Activated T-helper 1 cell treated with anti-CD3 and anti-CD28 coated beads, Interleukin-2, amount 50 U/mL, for 16 hours (primary cell): ENCODE results near the gene VEPH1.

Experiments
- DNase-seq, 2 donors: peaks; one replicate each; pipeline ENCODE4 v3.0.0-alpha.2; 2020; ENCODE audit warnings: low read depth in 1 of 2, low spot score in 1 of 2

Gene VEPH1

GRCh38 chr3:157429708-157430107 is 73.5 kb downstream of the VEPH1 start:
- DNase-seq, result no peak

GRCh38 chr3:157428853-157429252 is 74.4 kb downstream of the VEPH1 start:
- no peak for DNase-seq

- no peak for DNase-seq
Measured at GRCh38 chr3:157427901-157428300, 75.3 kb downstream of the VEPH1 start.

GRCh38 chr3:157423337-157423736 is 79.9 kb downstream of the VEPH1 start:
- DNase-seq, result no peak

GRCh38 chr3:157420606-157421130 is 82.5 kb downstream of the VEPH1 start:
- DNase-seq, result no peak

- no peak for DNase-seq
Measured at GRCh38 chr3:157418104-157418503, 85.1 kb downstream of the VEPH1 start.

- DNase-seq, result no peak
Measured at GRCh38 chr3:157417247-157417646, 86.0 kb downstream of the VEPH1 start.

- DNase-seq, result no peak
Measured at GRCh38 chr3:157416347-157417087, 86.7 kb downstream of the VEPH1 start.

- DNase-seq, result no peak
Measured at GRCh38 chr3:157414861-157415260, 88.4 kb downstream of the VEPH1 start.

- no peak for DNase-seq
Measured at GRCh38 chr3:157412323-157412855, 90.8 kb downstream of the VEPH1 start.

GRCh38 chr3:157410945-157411344 is 92.3 kb downstream of the VEPH1 start:
- no peak for DNase-seq

- DNase-seq, result no peak
Measured at GRCh38 chr3:157409516-157409915, 93.7 kb downstream of the VEPH1 start.

GRCh38 chr3:157408499-157409149 is 94.6 kb downstream of the VEPH1 start:
- no peak for DNase-seq

- no peak for DNase-seq
Measured at GRCh38 chr3:157407769-157408168, 95.4 kb downstream of the VEPH1 start.

GRCh38 chr3:157406394-157406793 is 96.8 kb downstream of the VEPH1 start:
- no peak for DNase-seq

GRCh38 chr3:157405457-157405856 is 97.8 kb downstream of the VEPH1 start:
- no peak for DNase-seq

GRCh38 chr3:157404381-157404780 is 98.8 kb downstream of the VEPH1 start:
- no peak for DNase-seq

GRCh38 chr3:157398598-157398997 is 104.6 kb downstream of the VEPH1 start:
- no peak for DNase-seq

GRCh38 chr3:157394411-157394810 is 108.8 kb downstream of the VEPH1 start:
- DNase-seq, result no peak

GRCh38 chr3:157393113-157393512 is 110.1 kb downstream of the VEPH1 start:
- DNase-seq, result no peak

GRCh38 chr3:157392104-157392503 is 111.1 kb downstream of the VEPH1 start:
- DNase-seq, result no peak
